ENCODE measurements around the gene CDH8.

- TF ChIP-seq CTCF (IDR thresholded peaks at IDR 0.05) (no peak), POLR2AphosphoS5 (IDR thresholded peaks at IDR 0.05; ENCODE audit: insufficient read depth in 1 of 2, low read depth in 1 of 2) (no peak), POLR2A (IDR thresholded peaks at IDR 0.05) (no peak)
Measured at GRCh38 chr16:61611847-61612491, 424.3 kb downstream of the CDH8 start.

All from vagina (tissue), 2 donors.